OCI-LY7 (cell line): ENCODE data around the gene PPP1R3G. TPM values are rescaled to one million over a fixed set of nuclear protein-coding genes. Genes with fewer than 3 reads are reported as not detected.

Experiments used
- BruUV-seq: library from RNA; stranded (reverse); fragments of 400-500 nt; replicated peaks from 2 replicates; lab custom pipeline; 2021; lab: Mats Ljungman, UMichigan
- CTCF ChIA-PET: fragments of 300-600 bp; sonication (Branson Sonifier 250); formaldehyde crosslinking; loops from one replicate; lab custom pipeline; 2022; ENCODE audit warnings: antibody characterized with exemption; ENCODE audit not compliant: unreplicated experiment; lab: Charles Lee
- POLR2A ChIA-PET: fragments of 300-600 bp; sonication (Branson Sonifier 250); formaldehyde crosslinking; loops from one replicate; lab custom pipeline; 2022; ENCODE audit warnings: antibody characterized with exemption; lab: Charles Lee
- DNase-seq: peaks from one replicate; pipeline ENCODE4 v3.0.0-alpha.2; 2015; ENCODE audit warnings: low spot score
- H2AFZ ChIP-seq: fragments of 200-600 bp; sonication (generic), shearing (Covaris generic); 2 replicates; pipeline ENCODE4 v1.6.1; 2014; ENCODE audit warnings: mild to moderate bottlenecking, antibody characterized with exemption, low read length, moderate library complexity
- H3K27ac ChIP-seq: fragments of 200-600 bp; sonication (generic); 2 replicates; pipeline ENCODE4 v1.5.1; 2014; ENCODE audit warnings: mixed run types, low read depth, mild to moderate bottlenecking, moderate library complexity, low read length, inconsistent platforms; ENCODE audit not compliant: poor library complexity, severe bottlenecking
- H3K36me3 ChIP-seq: fragments of 200-600 bp; sonication (generic); 2 replicates; pipeline ENCODE4 v1.6.1; 2014; ENCODE audit warnings: mild to moderate bottlenecking, antibody characterized with exemption, low read length, moderate library complexity, mixed read lengths; ENCODE audit not compliant: insufficient read depth
- H3K4me1 ChIP-seq: fragments of 200-600 bp; sonication (generic); 2 replicates; pipeline ENCODE4 v1.5.1; 2014; ENCODE audit warnings: mild to moderate bottlenecking, low read length; ENCODE audit not compliant: insufficient read depth, poor library complexity, severe bottlenecking
- H3K4me2 ChIP-seq: fragments of 200-600 bp; sonication (generic); 2 replicates; pipeline ENCODE4 v1.6.1; 2014; ENCODE audit warnings: mild to moderate bottlenecking, low read length
- H3K4me3 ChIP-seq: fragments of 200-600 bp; sonication (generic); 2 replicates; pipeline ENCODE4 v1.5.1; 2014; ENCODE audit warnings: mild to moderate bottlenecking, low read depth, low read length; ENCODE audit not compliant: poor library complexity, severe bottlenecking
- H3K79me2 ChIP-seq: fragments of 200-600 bp; sonication (generic); 2 replicates; pipeline ENCODE4 v1.6.1; 2016; ENCODE audit warnings: low read depth, mild to moderate bottlenecking, low read length, moderate library complexity, mixed read lengths; ENCODE audit not compliant: insufficient read depth
- H3K9me2 ChIP-seq: fragments of 200-600 bp; sonication (generic); 2 replicates; pipeline ENCODE4 v1.6.1; 2016; ENCODE audit warnings: mild to moderate bottlenecking, low read length, mixed read lengths; ENCODE audit not compliant: insufficient read depth
- H3K9me3 ChIP-seq: fragments of 200-600 bp; sonication (generic); 2 replicates; pipeline ENCODE4 v1.6.1; 2014; ENCODE audit warnings: mild to moderate bottlenecking, mixed run types, low read length, mixed read lengths
- H4K20me1 ChIP-seq: fragments of 200-600 bp; sonication (generic); 2 replicates; pipeline ENCODE4 v1.6.1; 2014; ENCODE audit warnings: mild to moderate bottlenecking, antibody characterized with exemption, low read length, moderate library complexity, mixed read lengths; ENCODE audit not compliant: insufficient read depth
- CTCF ChIP-seq: fragments of 200-600 bp; sonication (generic); conservative IDR thresholded peaks from 2 replicates; pipeline ENCODE4 v1.5.1; 2014; ENCODE audit warnings: mild to moderate bottlenecking, antibody characterized with exemption, low read length, moderate library complexity, mixed read lengths
- EZH2phosphoT487 ChIP-seq: fragments of 200-600 bp; sonication (generic); IDR thresholded peaks from 2 replicates; pipeline ENCODE4 v1.6.1; 2018; ENCODE audit warnings: low read depth, borderline replicate concordance, mild to moderate bottlenecking, mixed run types, antibody characterized with exemption, low read length, moderate library complexity, mixed read lengths
- intact Hi-C: fragments of 100-400 bp; cut with micrococcal nuclease; formaldehyde crosslinking; loops from one replicate; pipeline ENCODE4 v1.10.0; 2022; ENCODE audit not compliant: unreplicated experiment
- total RNA-seq, 2 experiments: library from RNA; depleted of rRNA in 1 of 2; stranded (reverse); fragments of >200 nt in 1 of 2; shearing (Covaris generic) in 1 of 2; gene quantifications; 2 replicates each; pipeline ENCODE4 v1.2.3, GENCODE V29; 2014 to 2022

Gene PPP1R3G
- total RNA-seq, 2 experiments from 2014 or later = 0.10 to 0.13 TPM

- Histone ChIP-seq H3K9me2 (no peaks in the 10 kb centered on the region), H3K9me3 (no peaks in the 10 kb centered on the region), H3K27ac (no peak overlapping the region), H3K4me3 (no peak overlapping the region), H3K36me3 (no peaks in the 10 kb centered on the region), H3K4me1 (no peaks in the 10 kb centered on the region), H4K20me1 (no peaks in the 10 kb centered on the region), H3K4me2 (no peak overlapping the region), H2AFZ (no peak overlapping the region), H3K79me2 (no peaks in the 10 kb centered on the region)
- no peak for TF ChIP-seq CTCF
- TF ChIP-seq EZH2phosphoT487 = no peak
- DNase-seq = no peak
- ChIA-PET CTCF (no interaction called here), POLR2A (interaction anchor here (0.6 to 0.9 kb wide), 2 partner anchors 345 to 1495 kb away, joined by 3 to 4 read pairs; no protein-coding TSS in a partner anchor)
- BruUV-seq = no TSS peak
- intact Hi-C loops = no loop called here
These were observed 17.3 kb downstream of the PPP1R3G start for GRCh38 chr6:5102267-5102970.

GRCh38 chr6:5103250-5103649, 18.1 kb downstream of the PPP1R3G start:
- Histone ChIP-seq H3K4me3 (no peak overlapping the region), H3K36me3 (no peaks in the 10 kb centered on the region), H3K79me2 (no peaks in the 10 kb centered on the region), H3K27ac (no peak overlapping the region), H2AFZ (no peak overlapping the region), H3K9me3 (no peaks in the 10 kb centered on the region), H3K4me1 (no peaks in the 10 kb centered on the region), H4K20me1 (no peaks in the 10 kb centered on the region), H3K9me2 (no peaks in the 10 kb centered on the region), H3K4me2 (no peak overlapping the region)
- CTCF ChIA-PET = no interaction called here
- intact Hi-C loops = no loop called here
- POLR2A ChIA-PET = interaction anchor here (0.6 to 0.9 kb wide), 3 partner anchors 346 to 1711 kb away, joined by 3 to 4 read pairs (median 3); no protein-coding TSS in a partner anchor
- no TSS peak for BruUV-seq
- no peak for TF ChIP-seq CTCF
- no peak for TF ChIP-seq EZH2phosphoT487
- DNase-seq = no peak

GRCh38 chr6:5104667-5105066, 19.5 kb downstream of the PPP1R3G start:
- intact Hi-C loops = no loop called here
- H3K27ac ChIP-seq = no peak overlapping the region
- no peak overlapping the region for H3K4me3 ChIP-seq
- H3K36me3 ChIP-seq = no peaks in the 10 kb centered on the region
- no TSS peak for BruUV-seq
- no peaks in the 10 kb centered on the region for H4K20me1 ChIP-seq
- POLR2A ChIA-PET = interaction anchor here (0.6 to 0.8 kb wide), 2 partner anchors 63 to 72 kb away, joined by 3 read pairs; no protein-coding TSS in a partner anchor
- no peaks in the 10 kb centered on the region for H3K4me1 ChIP-seq
- no peak for DNase-seq
- no peak for TF ChIP-seq CTCF
- no peak for TF ChIP-seq EZH2phosphoT487
- CTCF ChIA-PET = no interaction called here
- H2AFZ ChIP-seq = no peak overlapping the region
- H3K9me3 ChIP-seq = no peaks in the 10 kb centered on the region
- H3K4me2 ChIP-seq = no peak overlapping the region
- H3K9me2 ChIP-seq = no peaks in the 10 kb centered on the region
- no peaks in the 10 kb centered on the region for H3K79me2 ChIP-seq
